GM19035 (cell line): Measurements from ENCODE around the gene FAR2.
"Not testable (repeated sequence)": the region's sequence is repeated elsewhere in the genome, so short reads cannot be mapped to it uniquely, and the experiment has no call there.

Source experiments
- ATAC-seq: cut with Tn5 transposase; IDR thresholded peaks from one replicate; pipeline ENCODE4 v1.9.1; 2021; ENCODE audit not compliant: unreplicated experiment

Gene FAR2

GRCh38 chr12:29229937-29230336 lies 80.9 kb downstream of the FAR2 start:
- ATAC-seq, result no peak

GRCh38 chr12:29230800-29231560 lies 81.9 kb downstream of the FAR2 start:
- ATAC-seq, result no peak

GRCh38 chr12:29232086-29232485 lies 83.0 kb downstream of the FAR2 start:
- no peak for ATAC-seq

- no peak for ATAC-seq
Observed at GRCh38 chr12:29234552-29234951, 85.5 kb downstream of the FAR2 start.

- ATAC-seq, result no peak
Observed at GRCh38 chr12:29234965-29235626, 86.0 kb downstream of the FAR2 start.

GRCh38 chr12:29238822-29239291 lies 89.8 kb downstream of the FAR2 start:
- no peak for ATAC-seq

GRCh38 chr12:29239336-29239735 lies 90.3 kb downstream of the FAR2 start:
- ATAC-seq, result no peak

GRCh38 chr12:29240441-29240840 lies 91.4 kb downstream of the FAR2 start:
- ATAC-seq, result no peak

- peak; percentile 77 for ATAC-seq
Observed at GRCh38 chr12:29241821-29242591, 92.9 kb downstream of the FAR2 start.

- no peak for ATAC-seq
Observed at GRCh38 chr12:29242921-29243431, 93.9 kb downstream of the FAR2 start.

- ATAC-seq, result no peak
Observed at GRCh38 chr12:29244159-29244765, 95.2 kb downstream of the FAR2 start.

GRCh38 chr12:29245246-29245645 lies 96.2 kb downstream of the FAR2 start:
- no peak for ATAC-seq

- no peak for ATAC-seq
Observed at GRCh38 chr12:29249930-29250329, 100.9 kb downstream of the FAR2 start.

GRCh38 chr12:29253906-29254625 lies 105.0 kb downstream of the FAR2 start:
- ATAC-seq, result no peak

GRCh38 chr12:29255042-29255441 lies 106.0 kb downstream of the FAR2 start:
- ATAC-seq, result no peak

GRCh38 chr12:29256598-29256997 lies 107.5 kb downstream of the FAR2 start:
- ATAC-seq, result no peak

- not testable (repeated sequence) for ATAC-seq
Observed at GRCh38 chr12:29257687-29258086, 108.6 kb downstream of the FAR2 start.

GRCh38 chr12:29264424-29264823 lies 115.3 kb downstream of the FAR2 start:
- ATAC-seq, result no peak

GRCh38 chr12:29269706-29270408 lies 120.8 kb downstream of the FAR2 start:
- ATAC-seq, result no peak

GRCh38 chr12:29270446-29270845 lies 121.4 kb downstream of the FAR2 start:
- no peak for ATAC-seq
